ENCODE data around the gene LAYN.

DNA sequence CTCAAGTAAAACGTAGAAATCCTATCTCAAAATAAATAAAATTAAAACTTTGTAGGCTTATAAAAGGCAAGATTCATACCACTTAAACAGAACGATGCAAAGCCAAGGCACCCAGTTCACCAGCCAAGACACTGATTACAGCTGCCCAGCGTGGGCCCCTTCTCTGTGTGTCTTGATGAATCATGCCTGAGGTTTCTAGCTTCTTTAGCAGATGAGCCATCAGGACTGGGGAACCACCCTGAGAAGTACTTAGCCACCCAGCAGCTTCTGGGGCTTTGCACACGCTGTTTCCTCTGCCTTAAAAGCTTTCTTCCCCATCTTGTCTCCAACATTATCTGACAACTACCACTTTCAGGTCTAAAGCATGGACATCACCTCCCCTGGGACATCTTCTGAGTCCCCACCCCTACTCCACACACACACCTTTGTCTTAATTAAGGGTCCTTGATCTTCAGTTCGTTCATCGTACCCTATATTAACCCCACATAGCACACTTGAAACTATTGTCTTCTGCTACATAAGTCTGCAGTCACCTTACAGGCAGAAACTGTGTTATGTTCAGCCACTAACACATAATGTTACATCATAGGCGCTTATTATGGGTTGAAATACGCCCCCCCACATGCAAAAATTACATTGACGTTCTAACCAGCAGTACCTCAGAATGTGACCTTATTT lies 8.7 kb upstream of the LAYN start:
- TF ChIP-seq EZH2phosphoT487 (IDR thresholded peaks at IDR 0.05; ENCODE audit: insufficient read depth, low read depth) (no peak), EZH2 (IDR thresholded peaks at IDR 0.05; ENCODE audit: insufficient read depth, poor library complexity, severe bottlenecking) (no peak)
